K562 (cell line): ENCODE results near the gene CYFIP2. TPM values are rescaled to one million over a fixed set of nuclear protein-coding genes. Genes with fewer than 3 reads are reported as not detected.
A peak's percentile ranks its signal among the peaks of the same experiment; 100 is the strongest.

Experiments used
- AFF1 ChIP-seq, 2 experiments: fragments of 450-650 bp; IDR thresholded peaks; 2 replicates each; pipeline ENCODE4 v1.6.1; 2018; ENCODE audit warnings: mild to moderate bottlenecking in 2 of 2, low read depth in 1 of 2; ENCODE audit not compliant: partially characterized antibody in 2 of 2
- BMI1 ChIP-seq: fragments of 150-350 bp; IDR thresholded peaks from 2 replicates; pipeline ENCODE4 v1.6.1; 2014; ENCODE audit warnings: low read length
- C11orf30 ChIP-seq: fragments of 450-650 bp; IDR thresholded peaks from 2 replicates; pipeline ENCODE4 v1.6.1; 2016; ENCODE audit warnings: low read depth, mild to moderate bottlenecking
- CBX3 ChIP-seq, 2 experiments: IDR thresholded peaks; 1 replicate in 1 of 2; 2 replicates in 1 of 2; pipeline ENCODE4 v1.6.1; 2012; ENCODE audit warnings: inconsistent platforms in 2 of 2, low read length in 2 of 2, borderline replicate concordance in 1 of 2, control low read depth in 1 of 2
- CREB5 ChIP-seq: fragments of 250-450 bp; sonication (Bioruptor Pico); IDR thresholded peaks from 2 replicates; pipeline ENCODE4 v1.5.0; 2020; ENCODE audit warnings: mild to moderate bottlenecking
- CREBBP ChIP-seq: IDR thresholded peaks from one replicate; pipeline ENCODE4 v1.6.1; 2012; ENCODE audit warnings: low read depth, mild to moderate bottlenecking, control low read depth, inconsistent platforms, low read length
- CTCF ChIP-seq, 3 experiments: IDR thresholded peaks in 2 of 3; conservative IDR thresholded peaks in 1 of 3; 2 replicates each; pipeline ENCODE4 v1.5.1; 2011 to 2012; ENCODE audit warnings: low read length in 3 of 3, mild to moderate bottlenecking in 3 of 3, control low read depth in 2 of 3, improper control_type of control experiment in 1 of 3, inconsistent platforms in 1 of 3, low read depth in 1 of 3, mixed read lengths in 1 of 3, moderate library complexity in 1 of 3; ENCODE audit not compliant: insufficient read depth in 2 of 3
- NCOA1 ChIP-seq: fragments of 450-650 bp; IDR thresholded peaks from 2 replicates; pipeline ENCODE4 v1.6.1; 2016; ENCODE audit warnings: low read depth
- NFYB ChIP-seq: IDR thresholded peaks from 2 replicates; pipeline ENCODE4 v1.6.1; 2011; ENCODE audit warnings: mild to moderate bottlenecking, moderate library complexity; ENCODE audit not compliant: insufficient read length; ENCODE audit errors: extremely low read depth
- NR3C1 ChIP-seq: sonication (generic); formaldehyde crosslinking; IDR thresholded peaks from 2 replicates; pipeline ENCODE4 v1.8.1; 2022; ENCODE audit warnings: missing genetic modification reagents
- PBX2 ChIP-seq, 2 experiments: IDR thresholded peaks in 1 of 2; conservative IDR thresholded peaks in 1 of 2; 2 replicates each; pipeline ENCODE4 v1.6.1; 2016; ENCODE audit warnings: low read depth in 2 of 2, mild to moderate bottlenecking in 1 of 2, missing compliant biosample characterization in 1 of 2, missing genetic modification characterization in 1 of 2, moderate library complexity in 1 of 2
- POLR2G ChIP-seq: fragments of 200-400 bp; formaldehyde crosslinking; IDR thresholded peaks from 2 replicates; pipeline ENCODE4 v1.6.1; 2017; ENCODE audit warnings: low read depth, mild to moderate bottlenecking, antibody characterized with exemption, low read length, moderate library complexity
- RHOXF2B ChIP-seq: fragments of 250-450 bp; sonication (Bioruptor Pico); conservative IDR thresholded peaks from 2 replicates; pipeline ENCODE4 v1.5.1; 2021
- SNIP1 ChIP-seq: fragments of 450-650 bp; IDR thresholded peaks from 2 replicates; pipeline ENCODE4 v1.7.1; 2017; ENCODE audit warnings: low read depth, mild to moderate bottlenecking
- SREBF1 ChIP-seq: fragments of 150-350 bp; IDR thresholded peaks from 2 replicates; pipeline ENCODE4 v1.6.1; 2014; ENCODE audit warnings: antibody characterized with exemption, low read depth, low read length, borderline replicate concordance
- YBX1 ChIP-seq: fragments of 450-650 bp; IDR thresholded peaks from 2 replicates; pipeline ENCODE4 v1.7.1; 2016; ENCODE audit warnings: mild to moderate bottlenecking
- ZFP36 ChIP-seq: fragments of 150-350 bp; IDR thresholded peaks from 2 replicates; pipeline ENCODE4 v1.6.1; 2018; ENCODE audit warnings: low read length, low read depth; ENCODE audit not compliant: partially characterized antibody
- ZNF41 ChIP-seq: fragments of 250-450 bp; sonication (Bioruptor Pico); conservative IDR thresholded peaks from 2 replicates; pipeline ENCODE4 v1.4.0; 2020; ENCODE audit warnings: mild to moderate bottlenecking
- polyA plus RNA-seq, 8 experiments: library from polyadenylated mRNA; depleted of rRNA in 4 of 8; stranded (reverse) in 5 of 8; unstranded in 3 of 8; fragments of >200 nt; fragmentation: Nextera tagmentation in 2 of 8; fragmentation: Illumina TruSeq in 1 of 8; extraction: Ambion mirVana in 2 of 8; extraction: Trizol in 1 of 8; gene quantifications; 2 replicates each; pipeline versions ENCODE4 v1.2.1 to v1.2.3, GENCODE V29; 2011 to 2014; ENCODE audit warnings: inconsistent platforms in 1 of 8, missing spikeins in 1 of 8
- total RNA-seq, 7 experiments: library from RNA; depleted of rRNA in 6 of 7; stranded (reverse); fragments of >200 nt in 6 of 7; fragmentation: Illumina TruSeq in 2 of 7; extraction: Trizol in 2 of 7; gene quantifications; 2 replicates each; pipeline versions ENCODE4 v1.2.1 to v1.2.3, GENCODE V29; 2011 to 2021; ENCODE audit warnings: low replicate concordance in 1 of 7

Gene CYFIP2
- total and polyA plus RNA-seq, 9 of the 15 experiments (the other 6 are each of a cell fraction or from before 2014, with no cell fraction given), result 0.76 to 2.9 (median 1.4) TPM; not detected in 1

GRCh38 chr5:157323107-157323706, 57.3 kb downstream of the CYFIP2 start (continued):
- no peak for TF ChIP-seq CREBBP
- TF ChIP-seq BMI1, result no peak
- TF ChIP-seq NR3C1 (CRISPR knock-in tag), result no peak
- TF ChIP-seq PBX2 (CRISPR knock-in tag; IDR thresholded peaks at IDR 0.05; ENCODE audit: low read depth), result no peak
- TF ChIP-seq PBX2 (tag; conservative IDR thresholded peaks at IDR 0.05; ENCODE audit: low read depth), result no peak
- TF ChIP-seq C11orf30, result no peak
- TF ChIP-seq CBX3 (IDR thresholded peaks at IDR 0.05; ENCODE audit: borderline replicate concordance in 1 of 2, low read length in 2 of 2), result no peak
- TF ChIP-seq SNIP1, result no peak
- TF ChIP-seq ZFP36, result peak; percentile 55
- peak; percentile 37 to 63 (median 38); a peak in 5 of 6 replicates for TF ChIP-seq CTCF (IDR thresholded peaks at IDR 0.05 in 2 of 3, conservative IDR thresholded peaks at IDR 0.05 in 1 of 3; ENCODE audit: insufficient read depth in 2 of 3, low read depth in 1 of 3, low read length in 3 of 3)
- no peak for TF ChIP-seq ZNF41 (CRISPR knock-in tag)
- TF ChIP-seq SREBF1, result no peak
- no peak for TF ChIP-seq POLR2G
- TF ChIP-seq RHOXF2B (CRISPR knock-in tag), result no peak
- no peak for TF ChIP-seq NCOA1
- no peak for TF ChIP-seq YBX1
- no peak for TF ChIP-seq NFYB
- no peak for TF ChIP-seq AFF1 (IDR thresholded peaks at IDR 0.05; ENCODE audit: low read depth in 1 of 2, partially characterized antibody in 2 of 2)
- no peak for TF ChIP-seq CREB5 (CRISPR knock-in tag)
